ENCODE measurements around the gene KLF3.

Gene KLF3

DNA sequence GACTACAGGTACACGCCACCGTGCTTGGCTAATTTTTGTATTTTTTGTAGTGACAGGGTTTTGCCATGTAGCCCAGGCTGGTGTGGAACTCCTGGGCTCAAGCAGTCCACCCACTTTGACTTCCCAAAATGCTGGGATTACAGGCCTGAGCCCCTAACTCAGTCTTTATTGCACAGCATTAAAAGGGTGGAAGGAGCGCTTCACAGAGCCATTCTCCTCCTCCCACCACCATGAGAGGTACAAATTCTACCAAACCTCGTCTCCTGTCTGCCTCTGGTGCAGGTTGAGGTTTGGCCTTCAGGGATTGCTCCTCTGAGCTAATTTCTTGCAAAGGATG lies 66.5 kb downstream of the KLF3 start:
- POLR2A ChIA-PET, result interaction anchor here (0.6 kb wide), 1 partner anchor 508 kb away, joined by 4 read pairs; no protein-coding TSS in a partner anchor
- H3K36me3 ChIP-seq (ENCODE audit: control insufficient read depth in 2 of 2, insufficient read depth in 1 of 2, low read length in 2 of 2), result no peaks in the 10 kb centered on the region
- no peak for TF ChIP-seq ZNF707 (tag by site-specific recombination; IDR thresholded peaks at IDR 0.05)
- TF ChIP-seq ZNF157 (tag by site-specific recombination; IDR thresholded peaks at IDR 0.05), result no peak
- no peak for TF ChIP-seq ZNF623 (tag by site-specific recombination; IDR thresholded peaks at IDR 0.05)
- TF ChIP-seq, protein P1, sequence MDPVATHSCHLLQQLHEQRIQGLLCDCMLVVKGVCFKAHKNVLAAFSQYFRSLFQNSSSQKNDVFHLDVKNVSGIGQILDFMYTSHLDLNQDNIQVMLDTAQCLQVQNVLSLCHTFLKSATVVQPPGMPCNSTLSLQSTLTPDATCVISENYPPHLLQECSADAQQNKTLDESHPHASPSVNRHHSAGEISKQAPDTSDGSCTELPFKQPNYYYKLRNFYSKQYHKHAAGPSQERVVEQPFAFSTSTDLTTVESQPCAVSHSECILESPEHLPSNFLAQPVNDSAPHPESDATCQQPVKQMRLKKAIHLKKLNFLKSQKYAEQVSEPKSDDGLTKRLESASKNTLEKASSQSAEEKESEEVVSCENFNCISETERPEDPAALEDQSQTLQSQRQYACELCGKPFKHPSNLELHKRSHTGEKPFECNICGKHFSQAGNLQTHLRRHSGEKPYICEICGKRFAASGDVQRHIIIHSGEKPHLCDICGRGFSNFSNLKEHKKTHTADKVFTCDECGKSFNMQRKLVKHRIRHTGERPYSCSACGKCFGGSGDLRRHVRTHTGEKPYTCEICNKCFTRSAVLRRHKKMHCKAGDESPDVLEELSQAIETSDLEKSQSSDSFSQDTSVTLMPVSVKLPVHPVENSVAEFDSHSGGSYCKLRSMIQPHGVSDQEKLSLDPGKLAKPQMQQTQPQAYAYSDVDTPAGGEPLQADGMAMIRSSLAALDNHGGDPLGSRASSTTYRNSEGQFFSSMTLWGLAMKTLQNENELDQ (tag by site-specific recombination; IDR thresholded peaks at IDR 0.05; ENCODE audit: low read depth), result no peak
- TF ChIP-seq ZNF19 (tag by site-specific recombination; IDR thresholded peaks at IDR 0.05; ENCODE audit: low read depth), result no peak
- TF ChIP-seq BCL11A (tag by site-specific recombination; IDR thresholded peaks at IDR 0.05; ENCODE audit: low read depth), result no peak
- no peak for TF ChIP-seq YY1 (tag by site-specific recombination; IDR thresholded peaks at IDR 0.05)
- no peak for TF ChIP-seq ZFP37 (tag by site-specific recombination; IDR thresholded peaks at IDR 0.05)
- TF ChIP-seq, protein P2, sequence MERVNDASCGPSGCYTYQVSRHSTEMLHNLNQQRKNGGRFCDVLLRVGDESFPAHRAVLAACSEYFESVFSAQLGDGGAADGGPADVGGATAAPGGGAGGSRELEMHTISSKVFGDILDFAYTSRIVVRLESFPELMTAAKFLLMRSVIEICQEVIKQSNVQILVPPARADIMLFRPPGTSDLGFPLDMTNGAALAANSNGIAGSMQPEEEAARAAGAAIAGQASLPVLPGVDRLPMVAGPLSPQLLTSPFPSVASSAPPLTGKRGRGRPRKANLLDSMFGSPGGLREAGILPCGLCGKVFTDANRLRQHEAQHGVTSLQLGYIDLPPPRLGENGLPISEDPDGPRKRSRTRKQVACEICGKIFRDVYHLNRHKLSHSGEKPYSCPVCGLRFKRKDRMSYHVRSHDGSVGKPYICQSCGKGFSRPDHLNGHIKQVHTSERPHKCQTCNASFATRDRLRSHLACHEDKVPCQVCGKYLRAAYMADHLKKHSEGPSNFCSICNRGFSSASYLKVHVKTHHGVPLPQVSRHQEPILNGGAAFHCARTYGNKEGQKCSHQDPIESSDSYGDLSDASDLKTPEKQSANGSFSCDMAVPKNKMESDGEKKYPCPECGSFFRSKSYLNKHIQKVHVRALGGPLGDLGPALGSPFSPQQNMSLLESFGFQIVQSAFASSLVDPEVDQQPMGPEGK (tag by site-specific recombination; IDR thresholded peaks at IDR 0.05), result no peak
- TF ChIP-seq ZNF560 (tag by site-specific recombination; IDR thresholded peaks at IDR 0.05; ENCODE audit: borderline replicate concordance), result no peak
- TF ChIP-seq ZNF670 (tag by site-specific recombination; IDR thresholded peaks at IDR 0.05; ENCODE audit: low read depth), result no peak
- TF ChIP-seq, protein P3, sequence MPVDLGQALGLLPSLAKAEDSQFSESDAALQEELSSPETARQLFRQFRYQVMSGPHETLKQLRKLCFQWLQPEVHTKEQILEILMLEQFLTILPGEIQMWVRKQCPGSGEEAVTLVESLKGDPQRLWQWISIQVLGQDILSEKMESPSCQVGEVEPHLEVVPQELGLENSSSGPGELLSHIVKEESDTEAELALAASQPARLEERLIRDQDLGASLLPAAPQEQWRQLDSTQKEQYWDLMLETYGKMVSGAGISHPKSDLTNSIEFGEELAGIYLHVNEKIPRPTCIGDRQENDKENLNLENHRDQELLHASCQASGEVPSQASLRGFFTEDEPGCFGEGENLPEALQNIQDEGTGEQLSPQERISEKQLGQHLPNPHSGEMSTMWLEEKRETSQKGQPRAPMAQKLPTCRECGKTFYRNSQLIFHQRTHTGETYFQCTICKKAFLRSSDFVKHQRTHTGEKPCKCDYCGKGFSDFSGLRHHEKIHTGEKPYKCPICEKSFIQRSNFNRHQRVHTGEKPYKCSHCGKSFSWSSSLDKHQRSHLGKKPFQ (tag by site-specific recombination; IDR thresholded peaks at IDR 0.05), result no peak
- TF ChIP-seq, protein P4, sequence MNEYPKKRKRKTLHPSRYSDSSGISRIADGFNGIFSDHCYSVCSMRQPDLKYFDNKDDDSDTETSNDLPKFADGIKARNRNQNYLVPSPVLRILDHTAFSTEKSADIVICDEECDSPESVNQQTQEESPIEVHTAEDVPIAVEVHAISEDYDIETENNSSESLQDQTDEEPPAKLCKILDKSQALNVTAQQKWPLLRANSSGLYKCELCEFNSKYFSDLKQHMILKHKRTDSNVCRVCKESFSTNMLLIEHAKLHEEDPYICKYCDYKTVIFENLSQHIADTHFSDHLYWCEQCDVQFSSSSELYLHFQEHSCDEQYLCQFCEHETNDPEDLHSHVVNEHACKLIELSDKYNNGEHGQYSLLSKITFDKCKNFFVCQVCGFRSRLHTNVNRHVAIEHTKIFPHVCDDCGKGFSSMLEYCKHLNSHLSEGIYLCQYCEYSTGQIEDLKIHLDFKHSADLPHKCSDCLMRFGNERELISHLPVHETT (tag by site-specific recombination; IDR thresholded peaks at IDR 0.05), result no peak
- TF ChIP-seq ZNF311 (tag by site-specific recombination; IDR thresholded peaks at IDR 0.05; ENCODE audit: borderline replicate concordance), result no peak
- TF ChIP-seq ZFP69B (tag by site-specific recombination; IDR thresholded peaks at IDR 0.05), result no peak
- TF ChIP-seq ZNF629 (tag by site-specific recombination; IDR thresholded peaks at IDR 0.05), result no peak
- TF ChIP-seq ZNF514 (tag by site-specific recombination; IDR thresholded peaks at IDR 0.05), result no peak
- TF ChIP-seq ZNF621 (tag by site-specific recombination; IDR thresholded peaks at IDR 0.05), result no peak
- no peak for TF ChIP-seq ZNF221 (tag by site-specific recombination; IDR thresholded peaks at IDR 0.05; ENCODE audit: borderline replicate concordance)
- TF ChIP-seq ZNF843 (tag by site-specific recombination; IDR thresholded peaks at IDR 0.05), result no peak
- no peak overlapping the region for H3K27ac ChIP-seq (ENCODE audit: extremely low read depth, low read depth, low read length)
- H3K9me3 ChIP-seq (ENCODE audit: control insufficient read depth, insufficient read depth, low read depth, low read length), result no peaks in the 10 kb centered on the region
- CTCF ChIA-PET, result interaction anchor here (0.6 to 1.9 kb wide), 10 partner anchors 9 to 661 kb away, joined by 3 to 14 read pairs (median 4); no protein-coding TSS in a partner anchor
- no peaks in the 10 kb centered on the region for H3K4me1 ChIP-seq (ENCODE audit: control insufficient read depth, insufficient read depth, low read length)
- no peak overlapping the region for H3K4me3 ChIP-seq (ENCODE audit: low read depth, low read length)
